ENCODE data around the gene RAB17. TPM values are rescaled to one million over a fixed set of nuclear protein-coding genes. Genes with fewer than 3 reads are reported as not detected.

The RAB17 gene
- total RNA-seq, 1 experiment from 2014 or later: 1.8 TPM

GRCh38 chr2:237564526-237565131 is 25.9 kb downstream of the RAB17 start:
- DNase-seq (ENCODE audit: low read depth): no peak

- peak; percentile 29 for DNase-seq (ENCODE audit: low read depth)
Observed at GRCh38 chr2:237563816-237564215, 26.7 kb downstream of the RAB17 start.

- DNase-seq (ENCODE audit: low read depth): no peak
Observed at GRCh38 chr2:237561221-237561620, 29.3 kb downstream of the RAB17 start.

GRCh38 chr2:237558961-237559641 is 31.4 kb downstream of the RAB17 start:
- DNase-seq (ENCODE audit: low read depth): peak; percentile 56

- DNase-seq (ENCODE audit: low read depth): no peak
Observed at GRCh38 chr2:237557633-237558015, 32.9 kb downstream of the RAB17 start.

GRCh38 chr2:237556773-237557632 is 33.5 kb downstream of the RAB17 start:
- DNase-seq (ENCODE audit: low read depth): no peak

GRCh38 chr2:237555560-237555959 is 35.0 kb downstream of the RAB17 start:
- DNase-seq (ENCODE audit: low read depth): no peak

- no peak for DNase-seq (ENCODE audit: low read depth)
Observed at GRCh38 chr2:237553948-237554347, 36.6 kb downstream of the RAB17 start.

GRCh38 chr2:237552908-237553307 is 37.6 kb downstream of the RAB17 start:
- DNase-seq (ENCODE audit: low read depth): no peak

- no peak for DNase-seq (ENCODE audit: low read depth)
Observed at GRCh38 chr2:237551071-237551574, 39.4 kb downstream of the RAB17 start.

- no peak for DNase-seq (ENCODE audit: low read depth)
Observed at GRCh38 chr2:237549643-237550415, 40.7 kb downstream of the RAB17 start.

- no peak for DNase-seq (ENCODE audit: low read depth)
Observed at GRCh38 chr2:237549216-237549615, 41.3 kb downstream of the RAB17 start.

GRCh38 chr2:237547841-237548416 is 42.6 kb downstream of the RAB17 start:
- no peak for DNase-seq (ENCODE audit: low read depth)

- DNase-seq (ENCODE audit: low read depth): no peak
Observed at GRCh38 chr2:237546876-237547395, 43.6 kb downstream of the RAB17 start.

GRCh38 chr2:237546040-237546875 is 44.3 kb downstream of the RAB17 start:
- no peak for DNase-seq (ENCODE audit: low read depth)

- no peak for DNase-seq (ENCODE audit: low read depth)
Observed at GRCh38 chr2:237542001-237542704, 48.4 kb downstream of the RAB17 start.

- no peak for DNase-seq (ENCODE audit: low read depth)
Observed at GRCh38 chr2:237541243-237541642, 49.3 kb downstream of the RAB17 start.

GRCh38 chr2:237540823-237541222 is 49.7 kb downstream of the RAB17 start:
- DNase-seq (ENCODE audit: low read depth): peak; percentile 9

- DNase-seq (ENCODE audit: low read depth): no peak
Observed at GRCh38 chr2:237540223-237540775, 50.2 kb downstream of the RAB17 start.

All from M059J (cell line).